UCSD-AML1 (cell line): ENCODE data around the gene MAPK8IP3.

Experiments
- DNase-seq: peaks from one replicate; lab custom pipeline; 2025; ENCODE audit not compliant: unreplicated experiment; lab: John Stamatoyannopoulos, UW

Gene MAPK8IP3

DNA sequence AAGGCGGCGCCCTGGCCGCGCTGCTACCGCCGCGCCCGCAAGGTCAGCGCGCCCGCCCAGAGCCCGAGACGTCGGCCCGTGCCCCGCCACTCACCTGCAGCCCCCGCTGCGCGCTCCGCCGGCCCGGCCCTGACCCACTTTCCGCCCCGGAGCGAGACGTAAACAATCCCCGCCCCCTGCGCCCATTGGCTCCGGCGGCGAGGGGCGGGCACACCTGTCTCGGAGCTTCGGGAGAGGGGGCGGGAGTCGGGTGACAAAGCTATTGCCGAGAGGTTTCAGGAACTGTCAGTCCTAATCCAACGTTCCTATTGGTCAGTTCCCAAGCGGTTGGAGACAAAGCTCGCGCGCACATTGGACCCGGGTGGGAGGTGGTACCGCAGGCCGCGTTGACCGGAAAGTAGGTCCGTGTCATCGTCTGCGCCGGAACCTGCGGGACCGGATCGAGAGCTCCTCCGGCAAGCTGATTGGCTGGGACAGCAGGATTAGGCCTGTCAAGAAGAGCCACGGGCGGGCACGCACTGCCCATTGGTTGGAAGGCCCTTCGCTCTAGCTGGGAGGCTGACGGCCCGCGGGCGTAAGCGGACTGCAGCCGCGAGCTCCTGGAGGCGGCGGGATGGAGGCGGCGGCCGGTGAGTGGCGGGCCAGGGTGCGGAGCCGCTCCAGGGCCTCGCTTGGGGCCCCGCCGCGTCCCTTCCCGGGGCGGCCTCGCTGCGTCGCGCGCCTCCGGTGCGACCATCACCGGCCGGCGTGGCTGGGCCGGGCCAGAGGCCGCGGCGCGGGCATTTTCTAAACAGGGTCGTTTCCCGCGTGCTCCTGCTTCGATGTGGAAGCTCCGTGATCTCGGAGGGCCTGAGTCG is 76.6 kb downstream of the MAPK8IP3 start, which contains the start of the genes NUBP2 and SPSB3:
Gene NUBP2, plus strand, starts transcription at position 553 of the 857 bp plus-strand sequence. Its CDS starts 61 bp downstream, at position 614.
Gene SPSB3, minus strand, starts transcription at position 164 of the 857 bp plus-strand sequence. CDS start 1,088 bp downstream, outside the sequence.
- DNase-seq, result peak; percentile 99

GRCh38 chr16:1784977-1785845 is 79.2 kb downstream of the MAPK8IP3 start:
- DNase-seq, result no peak

- no peak for DNase-seq
These were observed 79.8 kb downstream of the MAPK8IP3 start for GRCh38 chr16:1785846-1786170.

DNA sequence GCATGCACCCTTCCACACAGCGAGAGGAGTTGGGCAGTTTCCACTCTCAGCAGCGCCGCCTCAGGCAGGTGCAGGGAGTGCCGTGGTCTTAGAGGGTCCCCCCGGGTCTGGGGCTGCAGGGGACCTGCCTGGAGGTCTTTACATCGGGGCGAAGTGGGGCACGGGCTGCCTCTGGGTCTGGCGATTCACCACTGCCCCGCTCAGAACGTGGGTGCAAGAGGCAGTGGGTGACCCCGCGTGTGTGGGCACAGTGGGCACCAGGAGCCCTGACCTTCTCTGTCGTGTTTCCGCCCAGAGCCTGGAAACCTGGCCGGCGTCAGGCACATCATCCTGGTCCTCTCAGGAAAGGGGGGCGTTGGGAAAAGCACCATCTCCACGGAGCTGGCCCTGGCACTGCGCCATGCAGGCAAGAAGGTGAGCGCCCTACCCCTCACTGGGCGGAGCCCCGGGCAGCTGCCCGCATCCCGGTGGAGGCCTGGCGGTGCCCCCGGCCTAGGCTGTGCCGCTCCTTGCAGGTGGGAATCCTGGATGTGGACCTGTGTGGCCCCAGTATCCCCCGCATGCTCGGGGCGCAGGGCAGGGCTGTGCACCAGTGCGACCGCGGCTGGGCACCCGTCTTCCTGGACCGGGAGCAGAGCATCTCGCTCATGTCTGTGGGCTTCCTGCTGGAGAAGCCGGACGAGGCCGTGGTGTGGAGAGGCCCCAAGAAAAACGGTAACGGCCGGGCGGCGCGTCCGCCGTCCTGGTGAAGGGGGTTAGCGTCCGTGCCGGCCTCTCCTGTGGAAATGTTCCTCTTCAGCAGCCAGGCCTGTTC is 80.5 kb downstream of the MAPK8IP3 start:
- DNase-seq, result no peak

GRCh38 chr16:1787056-1787321 is 81.0 kb downstream of the MAPK8IP3 start:
- DNase-seq, result no peak

GRCh38 chr16:1787322-1788094 is 81.5 kb downstream of the MAPK8IP3 start:
- no peak for DNase-seq

DNA sequence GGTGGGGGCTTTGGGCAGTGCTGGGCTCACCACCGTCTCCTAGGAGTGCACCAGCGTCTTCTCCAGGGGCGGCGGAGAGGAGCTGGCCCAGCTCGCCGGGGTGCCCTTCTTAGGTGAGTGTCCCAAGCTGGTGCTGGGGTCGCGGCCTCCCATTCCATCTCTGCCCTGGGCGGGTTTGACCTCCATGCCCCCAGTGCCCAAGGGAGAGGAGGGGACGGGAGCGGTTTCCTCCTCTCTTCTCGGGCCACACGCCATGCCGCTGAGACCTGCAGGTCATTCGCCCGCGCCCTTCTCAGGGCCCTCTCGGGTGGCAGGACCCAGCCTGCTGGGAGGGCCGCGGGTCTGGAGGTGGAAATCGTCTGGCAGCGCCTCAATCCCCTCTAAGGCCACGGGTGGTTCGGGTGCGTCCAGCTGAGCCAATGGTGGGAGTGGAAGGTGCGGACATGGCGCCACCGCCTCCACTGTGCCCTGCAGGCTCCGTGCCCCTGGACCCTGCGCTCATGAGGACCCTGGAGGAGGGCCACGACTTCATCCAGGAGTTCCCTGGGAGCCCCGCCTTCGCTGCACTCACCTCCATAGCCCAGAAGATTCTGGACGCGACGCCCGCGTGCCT is 82.2 kb downstream of the MAPK8IP3 start:
- DNase-seq, result no peak

DNA sequence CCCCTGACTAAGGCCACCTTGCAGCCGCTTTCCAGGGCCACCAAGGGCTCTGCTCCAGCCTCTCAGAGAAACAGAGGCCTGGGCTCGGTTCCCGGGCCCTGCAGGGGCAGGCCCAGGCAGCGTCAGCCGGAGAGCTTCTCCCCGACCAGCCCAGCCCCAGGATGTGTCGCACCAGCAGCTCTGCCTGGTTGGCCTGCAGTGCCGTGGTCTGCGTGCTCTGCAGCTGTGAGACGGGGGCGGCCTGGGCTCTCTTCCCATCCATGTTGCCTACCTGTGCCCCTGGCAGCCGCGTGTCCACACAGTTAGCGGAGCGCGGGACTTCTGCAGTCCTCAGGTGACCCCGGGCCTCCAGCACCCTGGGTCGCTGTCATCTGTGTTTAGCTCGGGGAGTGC is 82.7 kb downstream of the MAPK8IP3 start:
- no peak for DNase-seq

- DNase-seq, result no peak
These were observed 83.6 kb downstream of the MAPK8IP3 start for GRCh38 chr16:1789643-1790045.

GRCh38 chr16:1790261-1790610 is 84.2 kb downstream of the MAPK8IP3 start:
- no peak for DNase-seq

- DNase-seq, result no peak
These were observed 84.7 kb downstream of the MAPK8IP3 start for GRCh38 chr16:1790611-1791255.

DNA sequence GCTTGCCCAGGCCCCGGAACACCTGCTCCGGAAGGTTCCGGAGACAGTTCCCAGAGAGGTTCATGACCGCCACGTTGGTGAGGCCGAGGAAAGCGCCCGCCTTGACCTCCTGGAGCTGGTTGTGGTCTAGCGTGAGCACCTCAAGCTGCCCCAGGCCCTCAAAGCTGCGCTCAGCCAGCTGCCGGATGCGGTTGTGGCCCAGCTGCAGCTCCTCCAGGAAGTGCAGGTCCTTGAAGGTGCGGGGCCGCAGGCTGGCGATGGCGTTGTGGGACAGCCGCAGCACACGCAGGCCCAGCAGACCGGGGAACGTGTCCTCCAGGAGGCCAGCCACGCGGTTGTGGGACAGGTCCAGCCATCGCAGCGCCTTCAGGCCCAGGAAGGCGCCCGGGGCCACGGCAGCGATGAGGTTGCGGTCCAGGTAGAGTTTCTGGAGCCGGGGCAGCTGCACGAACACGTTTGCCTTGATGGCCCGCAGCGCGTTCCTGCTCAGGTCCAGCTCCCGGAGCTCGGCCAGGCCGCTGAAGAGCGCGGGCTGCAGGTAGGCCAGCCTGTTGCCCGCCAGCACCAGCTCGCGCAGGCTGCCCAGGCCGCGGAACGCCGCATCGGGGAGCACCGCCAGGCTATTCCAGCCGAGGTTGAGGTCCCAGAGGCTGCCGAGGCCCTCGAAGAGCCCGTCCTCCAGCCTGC is 85.4 kb downstream of the MAPK8IP3 start:
- no peak for DNase-seq

DNA sequence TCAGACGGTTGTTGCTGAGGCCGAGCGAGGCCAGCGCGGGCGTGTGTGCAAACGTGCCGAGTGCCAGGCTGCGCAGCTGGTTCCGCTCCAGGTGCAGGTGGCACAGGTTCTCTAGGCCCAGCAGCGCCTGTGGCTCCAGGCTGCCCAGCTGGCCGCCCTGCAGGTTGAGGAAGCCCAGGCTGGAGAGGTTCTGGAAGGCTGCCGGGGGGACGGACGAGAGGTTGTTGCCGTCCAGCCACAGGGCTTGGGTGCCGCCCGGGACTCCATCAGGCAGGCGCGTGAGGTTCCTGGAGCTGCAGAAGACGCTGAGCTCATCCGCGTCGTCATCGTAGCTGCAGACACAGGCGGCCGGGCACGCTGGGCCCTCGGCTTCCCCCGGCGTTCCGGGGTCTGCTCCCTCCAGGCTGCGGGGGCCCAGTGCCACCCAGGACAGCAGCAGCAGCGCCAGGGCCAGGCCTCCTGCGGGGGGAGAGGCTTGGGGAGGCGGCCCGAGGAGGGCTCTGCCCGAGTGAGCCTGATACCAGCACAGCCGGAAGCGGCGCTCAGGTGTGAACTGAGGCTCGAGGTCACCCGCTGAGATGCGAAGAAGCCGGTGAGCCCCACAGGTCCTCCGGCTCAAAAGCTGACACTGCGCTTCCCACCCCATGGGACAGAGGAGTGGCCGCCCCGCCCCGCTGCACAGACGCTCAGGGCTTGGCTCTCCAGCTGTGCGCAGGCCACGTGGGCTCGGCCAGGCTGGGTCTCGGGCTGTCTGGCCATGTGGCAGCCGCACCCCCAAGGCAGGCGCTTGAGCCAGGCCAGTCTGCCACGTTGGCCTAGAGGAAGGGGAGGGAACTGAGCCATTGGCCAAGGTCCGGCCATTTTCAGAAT is 86.2 kb downstream of the MAPK8IP3 start:
- no peak for DNase-seq

- no peak for DNase-seq
These were observed 87.0 kb downstream of the MAPK8IP3 start for GRCh38 chr16:1792836-1793577.

DNA sequence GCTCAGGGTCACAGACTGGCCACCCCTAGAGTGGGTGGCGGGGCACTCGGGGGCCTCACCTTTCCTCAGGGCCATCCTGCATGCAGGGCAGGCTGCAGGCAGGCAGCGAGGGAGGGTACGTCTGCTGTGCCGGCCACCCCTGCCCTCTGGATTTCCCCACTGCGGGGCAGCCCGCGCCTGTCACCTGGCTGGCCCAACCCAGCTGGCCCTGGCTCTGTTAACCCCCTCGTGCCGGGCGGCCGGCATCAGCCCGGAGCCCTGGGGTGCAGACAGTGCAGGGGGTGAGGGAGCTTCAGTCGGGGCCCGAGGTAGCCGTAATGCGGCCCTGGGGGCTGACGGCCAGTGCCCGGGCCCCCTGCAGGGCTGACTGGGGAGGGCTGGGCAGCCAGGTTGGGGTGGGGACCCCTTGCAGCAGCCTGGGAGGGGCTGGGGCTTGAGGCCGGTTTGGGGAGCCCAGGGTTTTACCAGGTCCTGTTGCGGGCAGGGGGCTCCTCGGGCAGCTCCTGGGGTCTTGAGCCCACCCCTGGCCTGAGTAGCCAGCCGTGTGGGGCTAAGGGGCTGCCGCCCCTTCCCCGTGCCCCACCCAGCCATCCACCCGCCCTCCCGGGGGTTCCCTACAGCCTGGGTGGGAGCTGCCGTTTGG is 87.7 kb downstream of the MAPK8IP3 start, which contains the start of gene IGFALS:
Gene IGFALS, minus strand, starts transcription at position 128 of the 643 bp plus-strand sequence. Its CDS starts 53 bp downstream, at position 75.
- DNase-seq, result no peak

DNA sequence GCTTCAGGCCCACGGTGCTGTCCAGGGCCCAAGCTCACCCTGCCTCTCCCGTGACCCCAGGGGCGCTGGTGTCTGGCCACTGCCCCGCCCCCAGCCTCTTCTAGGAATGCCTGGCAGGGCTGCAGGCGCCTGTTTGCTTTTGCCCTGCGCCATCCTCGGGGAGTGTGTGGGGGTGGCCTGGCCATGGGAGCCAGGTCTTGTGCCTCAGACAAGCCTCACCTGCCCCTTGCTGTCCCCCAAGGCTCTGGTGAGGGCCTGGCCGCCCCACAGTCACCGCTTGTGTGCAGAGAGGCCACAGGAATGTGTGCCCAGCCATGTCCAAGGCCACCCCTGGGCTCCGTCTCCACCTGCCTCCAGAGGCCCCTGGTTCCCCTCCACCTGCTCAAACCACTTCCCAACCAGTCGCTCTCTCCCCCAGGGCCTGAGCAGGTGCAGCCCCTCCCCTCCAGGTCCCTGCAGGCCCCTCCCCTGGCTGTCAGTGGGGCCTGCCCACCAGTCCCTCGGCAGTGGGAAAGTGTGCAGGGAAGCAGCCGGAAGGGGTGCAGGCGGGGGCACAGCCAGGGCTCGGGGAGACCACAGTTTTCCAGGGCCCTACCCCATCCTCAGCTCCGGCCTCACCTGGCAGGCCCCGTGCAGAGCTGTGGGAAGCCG is 88.4 kb downstream of the MAPK8IP3 start:
- no peak for DNase-seq
